ENCODE data around the gene KIAA0232.

Gene KIAA0232

DNA sequence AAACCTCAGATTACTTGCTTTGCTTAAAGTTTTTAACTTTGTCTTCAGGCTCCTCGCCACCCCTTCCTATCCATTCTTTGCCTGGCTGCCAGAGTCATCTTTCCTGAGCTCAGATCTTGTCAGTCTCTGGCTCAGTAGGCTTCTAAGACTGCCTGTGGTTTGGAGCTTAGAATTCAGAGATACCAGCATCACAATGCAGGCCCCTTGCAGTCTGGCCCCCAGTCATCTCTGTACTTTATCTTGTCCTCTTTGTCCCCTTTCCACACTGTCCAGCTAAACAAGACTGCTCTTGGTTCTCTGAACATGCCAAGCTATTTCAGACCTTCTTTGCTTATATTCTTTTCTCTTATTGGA, 3.0 kb downstream of the KIAA0232 start:
- TF ChIP-seq NFIC (IDR thresholded peaks at IDR 0.05) (no peak), CREB1 (IDR thresholded peaks at IDR 0.05; ENCODE audit: low read depth) (no peak), FOXM1 (IDR thresholded peaks at IDR 0.05; ENCODE audit: borderline replicate concordance, low read depth) (no peak), YY1 (IDR thresholded peaks at IDR 0.05; ENCODE audit: low read depth) (no peak), TEAD4 (IDR thresholded peaks at IDR 0.05) (no peak), RAD21 (IDR thresholded peaks at IDR 0.05; ENCODE audit: low read depth) (no peak), ZBTB7A (IDR thresholded peaks at IDR 0.05; ENCODE audit: low read depth) (no peak), EP300 (IDR thresholded peaks at IDR 0.05; ENCODE audit: borderline replicate concordance) (no peak), CEBPB (IDR thresholded peaks at IDR 0.05) (no peak), USF1 (IDR thresholded peaks at IDR 0.05) (no peak), EGR1 (IDR thresholded peaks at IDR 0.05) (no peak), MAX (IDR thresholded peaks at IDR 0.05) (no peak), TAF1 (IDR thresholded peaks at IDR 0.05; ENCODE audit: low read depth) (no peak), TCF12 (IDR thresholded peaks at IDR 0.05; ENCODE audit: low read depth) (no peak)
- TF ChIP-seq, protein P1, sequence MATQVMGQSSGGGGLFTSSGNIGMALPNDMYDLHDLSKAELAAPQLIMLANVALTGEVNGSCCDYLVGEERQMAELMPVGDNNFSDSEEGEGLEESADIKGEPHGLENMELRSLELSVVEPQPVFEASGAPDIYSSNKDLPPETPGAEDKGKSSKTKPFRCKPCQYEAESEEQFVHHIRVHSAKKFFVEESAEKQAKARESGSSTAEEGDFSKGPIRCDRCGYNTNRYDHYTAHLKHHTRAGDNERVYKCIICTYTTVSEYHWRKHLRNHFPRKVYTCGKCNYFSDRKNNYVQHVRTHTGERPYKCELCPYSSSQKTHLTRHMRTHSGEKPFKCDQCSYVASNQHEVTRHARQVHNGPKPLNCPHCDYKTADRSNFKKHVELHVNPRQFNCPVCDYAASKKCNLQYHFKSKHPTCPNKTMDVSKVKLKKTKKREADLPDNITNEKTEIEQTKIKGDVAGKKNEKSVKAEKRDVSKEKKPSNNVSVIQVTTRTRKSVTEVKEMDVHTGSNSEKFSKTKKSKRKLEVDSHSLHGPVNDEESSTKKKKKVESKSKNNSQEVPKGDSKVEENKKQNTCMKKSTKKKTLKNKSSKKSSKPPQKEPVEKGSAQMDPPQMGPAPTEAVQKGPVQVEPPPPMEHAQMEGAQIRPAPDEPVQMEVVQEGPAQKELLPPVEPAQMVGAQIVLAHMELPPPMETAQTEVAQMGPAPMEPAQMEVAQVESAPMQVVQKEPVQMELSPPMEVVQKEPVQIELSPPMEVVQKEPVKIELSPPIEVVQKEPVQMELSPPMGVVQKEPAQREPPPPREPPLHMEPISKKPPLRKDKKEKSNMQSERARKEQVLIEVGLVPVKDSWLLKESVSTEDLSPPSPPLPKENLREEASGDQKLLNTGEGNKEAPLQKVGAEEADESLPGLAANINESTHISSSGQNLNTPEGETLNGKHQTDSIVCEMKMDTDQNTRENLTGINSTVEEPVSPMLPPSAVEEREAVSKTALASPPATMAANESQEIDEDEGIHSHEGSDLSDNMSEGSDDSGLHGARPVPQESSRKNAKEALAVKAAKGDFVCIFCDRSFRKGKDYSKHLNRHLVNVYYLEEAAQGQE (IDR thresholded peaks at IDR 0.05; ENCODE audit: low read depth) = no peak

DNA sequence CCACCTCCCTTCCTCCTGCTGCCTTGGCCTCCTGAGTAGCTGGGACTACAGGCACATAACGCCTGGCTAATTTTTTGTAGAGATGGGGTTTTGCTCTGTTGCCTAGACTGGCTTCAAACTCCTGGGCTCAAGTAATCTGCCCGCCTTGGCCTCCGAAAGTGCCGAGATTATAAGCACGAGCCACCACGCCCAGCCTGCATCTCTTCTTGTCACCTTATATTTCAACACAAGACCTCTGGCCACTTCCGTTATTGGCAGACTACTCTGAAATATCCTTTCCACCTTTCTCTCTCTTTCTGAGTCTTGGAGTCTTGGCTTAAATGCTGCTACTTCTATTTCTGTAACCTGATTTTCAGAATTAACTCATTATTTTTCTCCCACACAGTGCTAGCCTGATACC, 5.6 kb downstream of the KIAA0232 start:
- TF ChIP-seq TAF1 (IDR thresholded peaks at IDR 0.05; ENCODE audit: low read depth) (no peak), YY1 (IDR thresholded peaks at IDR 0.05; ENCODE audit: low read depth) (no peak), TEAD4 (IDR thresholded peaks at IDR 0.05) (no peak), CEBPB (IDR thresholded peaks at IDR 0.05) (no peak), NFIC (IDR thresholded peaks at IDR 0.05) (no peak), MAX (IDR thresholded peaks at IDR 0.05) (no peak), TCF12 (IDR thresholded peaks at IDR 0.05; ENCODE audit: low read depth) (no peak), EP300 (IDR thresholded peaks at IDR 0.05; ENCODE audit: borderline replicate concordance) (no peak), CREB1 (IDR thresholded peaks at IDR 0.05; ENCODE audit: low read depth) (no peak), USF1 (IDR thresholded peaks at IDR 0.05) (no peak), ZBTB7A (IDR thresholded peaks at IDR 0.05; ENCODE audit: low read depth) (no peak)

- TF ChIP-seq TCF12 (IDR thresholded peaks at IDR 0.05; ENCODE audit: low read depth) (no peak), NFIC (IDR thresholded peaks at IDR 0.05) (no peak), EGR1 (IDR thresholded peaks at IDR 0.05) (no peak), TEAD4 (IDR thresholded peaks at IDR 0.05) (no peak), CREB1 (IDR thresholded peaks at IDR 0.05; ENCODE audit: low read depth) (no peak), USF1 (IDR thresholded peaks at IDR 0.05) (no peak)
Observed at GRCh38 chr4:6794189-6794588, 11.7 kb downstream of the KIAA0232 start.

DNA sequence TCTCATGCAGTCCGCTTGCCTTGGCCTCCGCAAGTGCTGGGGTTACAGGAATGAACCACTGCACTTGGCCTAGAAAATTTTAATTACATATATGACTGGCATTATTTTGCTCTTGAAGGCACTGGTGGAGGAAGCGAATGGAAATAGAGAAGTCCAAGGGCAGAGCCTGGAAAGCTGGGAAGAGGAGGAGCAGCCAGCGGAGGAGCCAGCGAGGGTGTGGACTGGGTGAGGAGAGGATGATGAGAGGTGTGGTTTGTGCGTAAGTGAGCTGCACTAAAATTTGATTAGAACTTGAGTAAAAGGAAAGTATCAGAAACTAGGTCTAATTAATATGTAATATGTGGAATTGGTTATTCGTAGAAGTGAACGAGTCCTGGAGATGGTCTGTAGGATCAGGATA, 13.3 kb downstream of the KIAA0232 start:
- no peak for TF ChIP-seq EP300 (IDR thresholded peaks at IDR 0.05; ENCODE audit: borderline replicate concordance)
- TF ChIP-seq CREB1 (IDR thresholded peaks at IDR 0.05; ENCODE audit: low read depth) = no peak
- no peak for TF ChIP-seq NFIC (IDR thresholded peaks at IDR 0.05)
- no peak for TF ChIP-seq FOXM1 (IDR thresholded peaks at IDR 0.05; ENCODE audit: borderline replicate concordance, low read depth)
- TF ChIP-seq, protein P1 (IDR thresholded peaks at IDR 0.05; ENCODE audit: low read depth) = no peak
- no peak for TF ChIP-seq EGR1 (IDR thresholded peaks at IDR 0.05)
- no peak for TF ChIP-seq TEAD4 (IDR thresholded peaks at IDR 0.05)
- TF ChIP-seq ZBTB7A (IDR thresholded peaks at IDR 0.05; ENCODE audit: low read depth) = no peak
- TF ChIP-seq TAF1 (IDR thresholded peaks at IDR 0.05; ENCODE audit: low read depth) = no peak
- no peak for TF ChIP-seq RAD21 (IDR thresholded peaks at IDR 0.05; ENCODE audit: low read depth)
- no peak for TF ChIP-seq TCF12 (IDR thresholded peaks at IDR 0.05; ENCODE audit: low read depth)
- no peak for TF ChIP-seq USF1 (IDR thresholded peaks at IDR 0.05)
- no peak for TF ChIP-seq MAX (IDR thresholded peaks at IDR 0.05)
- no peak for TF ChIP-seq YY1 (IDR thresholded peaks at IDR 0.05; ENCODE audit: low read depth)
- TF ChIP-seq CEBPB (IDR thresholded peaks at IDR 0.05) = no peak

GRCh38 chr4:6799091-6799490, 16.6 kb downstream of the KIAA0232 start:
- no peak for TF ChIP-seq CREB1 (IDR thresholded peaks at IDR 0.05; ENCODE audit: low read depth)
- no peak for TF ChIP-seq ZBTB7A (IDR thresholded peaks at IDR 0.05; ENCODE audit: low read depth)
- no peak for TF ChIP-seq TEAD4 (IDR thresholded peaks at IDR 0.05)
- no peak for TF ChIP-seq USF1 (IDR thresholded peaks at IDR 0.05)
